Neural cell (in vitro differentiated cells): ENCODE measurements around the gene TMEM175. TPM values are rescaled to one million over a fixed set of nuclear protein-coding genes. Genes with fewer than 3 reads are reported as not detected.

Experiments
- H2AFZ ChIP-seq: fragments of 200-600, 300-800 bp; sonication (generic), shearing (Covaris generic); 2 replicates; pipeline ENCODE4 v1.6.0; 2014; ENCODE audit warnings: low read depth, mild to moderate bottlenecking, antibody characterized with exemption, low read length, moderate library complexity
- H3F3A ChIP-seq: fragments of 200-600 bp; shearing (Covaris generic); 2 replicates; pipeline ENCODE4 v1.6.1; 2016; ENCODE audit warnings: mild to moderate bottlenecking, moderate library complexity, mixed read lengths, antibody characterized with exemption, low read length; ENCODE audit not compliant: insufficient read depth, poor library complexity, severe bottlenecking
- H3K27ac ChIP-seq: fragments of 200-600, 300-800 bp; sonication (generic), shearing (Covaris generic); 2 replicates; pipeline ENCODE4 v1.5.1; 2014; ENCODE audit warnings: mild to moderate bottlenecking, low read length, moderate library complexity
- H3K27me3 ChIP-seq: fragments of 300-800, 200-600 bp; sonication (generic), shearing (Covaris generic); 2 replicates; pipeline ENCODE4 v1.6.0; 2014; ENCODE audit warnings: mild to moderate bottlenecking, low read depth, low read length, moderate library complexity; ENCODE audit not compliant: insufficient read depth
- H3K36me3 ChIP-seq: fragments of 300-800, 200-600 bp; sonication (generic), shearing (Covaris generic); 2 replicates; pipeline ENCODE4 v1.5.1; 2014; ENCODE audit warnings: mild to moderate bottlenecking, antibody characterized with exemption, low read length, moderate library complexity; ENCODE audit not compliant: insufficient read depth
- H3K4me2 ChIP-seq: fragments of 300-800, 200-600 bp; sonication (generic), shearing (Covaris generic); 2 replicates; pipeline ENCODE4 v1.6.0; 2014; ENCODE audit warnings: mild to moderate bottlenecking, low read length
- H3K4me3 ChIP-seq: fragments of 300-800, 200-600 bp; sonication (generic), shearing (Covaris generic); 2 replicates; pipeline ENCODE4 v1.5.1; 2014; ENCODE audit warnings: mild to moderate bottlenecking, low read length, moderate library complexity
- H3K79me2 ChIP-seq: fragments of 200-600 bp; shearing (Covaris generic); replicated peaks from 2 replicates; pipeline ENCODE4 v1.6.0; 2014; ENCODE audit warnings: mild to moderate bottlenecking, low read length, moderate library complexity; ENCODE audit not compliant: insufficient read depth
- H3K9ac ChIP-seq: fragments of 300-800, 200-600 bp; sonication (generic), shearing (Covaris generic); 2 replicates; pipeline ENCODE4 v1.6.1; 2016; ENCODE audit warnings: mild to moderate bottlenecking, low read length, mixed read lengths
- H3K9me2 ChIP-seq: fragments of 200-600 bp; shearing (Covaris generic); 2 replicates; pipeline ENCODE4 v1.6.1; 2016; ENCODE audit warnings: mild to moderate bottlenecking, low read length, mixed read lengths; ENCODE audit not compliant: insufficient read depth
- H3K9me3 ChIP-seq: fragments of 200-600, 300-800 bp; sonication (generic), shearing (Covaris generic); 2 replicates; pipeline ENCODE4 v1.6.1; 2016; ENCODE audit warnings: mild to moderate bottlenecking, mixed run types, low read length, moderate library complexity, mixed read lengths
- H4K20me1 ChIP-seq: fragments of 200-600 bp; shearing (Covaris generic); 2 replicates; pipeline ENCODE4 v1.6.1; 2016; ENCODE audit warnings: mild to moderate bottlenecking, mixed run types; ENCODE audit not compliant: insufficient read depth
- CTCF ChIP-seq: fragments of 450-650 bp; IDR thresholded peaks from 2 replicates; pipeline ENCODE4 v1.5.1; 2014; ENCODE audit warnings: antibody characterized with exemption, mild to moderate bottlenecking, moderate library complexity; ENCODE audit not compliant: poor library complexity, severe bottlenecking
- EP300 ChIP-seq: fragments of 450-650 bp; conservative IDR thresholded peaks from 2 replicates; pipeline ENCODE4 v1.6.1; 2014; ENCODE audit warnings: antibody characterized with exemption, mild to moderate bottlenecking, moderate library complexity; ENCODE audit not compliant: poor library complexity, severe bottlenecking
- EZH2 ChIP-seq: fragments of 200-600, 300-800 bp; shearing (Covaris generic), sonication (generic); IDR thresholded peaks from 2 replicates; pipeline ENCODE4 v1.6.1; 2014; ENCODE audit warnings: antibody characterized with exemption, low read length, borderline replicate concordance, mild to moderate bottlenecking; ENCODE audit not compliant: insufficient read depth, poor library complexity, severe bottlenecking
- MXI1 ChIP-seq: fragments of 450-650 bp; conservative IDR thresholded peaks from 2 replicates; pipeline ENCODE4 v1.6.1; 2014; ENCODE audit warnings: antibody characterized with exemption, mild to moderate bottlenecking; ENCODE audit not compliant: poor library complexity, severe bottlenecking
- POLR2AphosphoS5 ChIP-seq: IDR thresholded peaks from 2 replicates; pipeline ENCODE4 v1.6.1; 2012
- RAD21 ChIP-seq: fragments of 450-650 bp; conservative IDR thresholded peaks from 2 replicates; pipeline ENCODE4 v1.6.1; 2014; ENCODE audit warnings: antibody characterized with exemption, mild to moderate bottlenecking, moderate library complexity
- REST ChIP-seq: IDR thresholded peaks from 2 replicates; pipeline ENCODE4 v1.6.1; 2012; ENCODE audit warnings: borderline replicate concordance
- SMC3 ChIP-seq: fragments of 450-650 bp; conservative IDR thresholded peaks from 2 replicates; pipeline ENCODE4 v1.6.1; 2014; ENCODE audit warnings: antibody characterized with exemption, mild to moderate bottlenecking, moderate library complexity; ENCODE audit not compliant: poor library complexity
- TAF1 ChIP-seq: IDR thresholded peaks from 2 replicates; pipeline ENCODE4 v1.6.1; 2012; ENCODE audit warnings: low read depth
- polyA plus RNA-seq: library from polyadenylated mRNA; depleted of rRNA; stranded (reverse); fragments of >200 nt; gene quantifications from 2 replicates; pipeline ENCODE4 v1.2.3, GENCODE V29; 2014

TMEM175 gene
- polyA plus RNA-seq, 1 donor from 2014 or later: 36.9 TPM

GRCh38 chr4:947491-947971, 15.3 kb downstream of the TMEM175 start:
- Histone ChIP-seq H3K27me3 (no peaks in the 10 kb centered on the region), H3K9me2 (no peaks in the 10 kb centered on the region), H2AFZ (no peak overlapping the region), H3K4me2 (no peak overlapping the region), H3K4me3 (no peak overlapping the region), H3K36me3 (no peaks in the 10 kb centered on the region), H3K27ac (no peak overlapping the region), H4K20me1 (no peaks in the 10 kb centered on the region), H3F3A (no peaks in the 10 kb centered on the region), H3K79me2 (no peaks in the 10 kb centered on the region), H3K9ac (no peak overlapping the region), H3K9me3 (no peaks in the 10 kb centered on the region)
- TF ChIP-seq TAF1 (no peak), EP300 (no peak), RAD21 (no peak), MXI1 (no peak), EZH2 (no peak), REST (no peak), POLR2AphosphoS5 (no peak), CTCF (no peak), SMC3 (no peak)

GRCh38 chr4:948101-948935, 16.1 kb downstream of the TMEM175 start:
- H3K79me2 ChIP-seq: no peaks in the 10 kb centered on the region
- no peak overlapping the region for H3K9ac ChIP-seq
- no peak overlapping the region for H3K4me2 ChIP-seq
- no peaks in the 10 kb centered on the region for H3K9me2 ChIP-seq
- H3K27ac ChIP-seq: no peak overlapping the region
- H4K20me1 ChIP-seq: no peaks in the 10 kb centered on the region
- no peak overlapping the region for H3K4me3 ChIP-seq
- H3F3A ChIP-seq: no peaks in the 10 kb centered on the region
- TF ChIP-seq TAF1 (no peak), REST (no peak), POLR2AphosphoS5 (no peak)
- no peaks in the 10 kb centered on the region for H3K27me3 ChIP-seq
- no peaks in the 10 kb centered on the region for H3K9me3 ChIP-seq
- no peaks in the 10 kb centered on the region for H3K36me3 ChIP-seq
- no peak overlapping the region for H2AFZ ChIP-seq
